Measurements from ENCODE around the gene PRSS56.

GRCh38 chr2:232520489-232520888 lies 301 bp downstream of the PRSS56 start:
- no peak for TF ChIP-seq CTCF (IDR thresholded peaks at IDR 0.05)
- no peak for TF ChIP-seq ZFX (IDR thresholded peaks at IDR 0.05; ENCODE audit: borderline replicate concordance)
